ENCODE data around the gene EPO.
"Not testable (repeated sequence)": the region's sequence is repeated elsewhere in the genome, so short reads cannot be mapped to it uniquely, and the experiment has no call there.

Gene EPO

DNA sequence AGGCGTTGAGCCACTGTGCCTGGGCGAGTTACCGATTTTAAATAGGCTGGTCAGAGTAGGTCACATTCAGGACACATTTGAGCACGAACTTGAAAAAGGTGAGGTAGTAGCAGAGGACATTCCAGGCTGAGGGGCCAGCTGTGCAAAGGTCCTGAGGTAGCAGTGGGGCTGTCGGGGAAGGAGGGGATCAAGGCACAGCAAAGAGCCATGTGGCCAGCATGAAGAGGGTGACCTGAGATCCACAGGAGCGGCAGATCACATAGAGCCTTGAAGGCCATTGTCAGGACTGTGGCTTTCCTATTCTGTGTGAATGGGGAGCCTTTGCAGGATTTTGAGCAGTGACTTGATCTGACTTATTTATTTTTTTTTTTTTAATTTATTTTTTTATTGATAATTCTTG, 19.7 kb downstream of the EPO start:
- no peak for DNase-seq (ENCODE audit: low spot score)

DNA sequence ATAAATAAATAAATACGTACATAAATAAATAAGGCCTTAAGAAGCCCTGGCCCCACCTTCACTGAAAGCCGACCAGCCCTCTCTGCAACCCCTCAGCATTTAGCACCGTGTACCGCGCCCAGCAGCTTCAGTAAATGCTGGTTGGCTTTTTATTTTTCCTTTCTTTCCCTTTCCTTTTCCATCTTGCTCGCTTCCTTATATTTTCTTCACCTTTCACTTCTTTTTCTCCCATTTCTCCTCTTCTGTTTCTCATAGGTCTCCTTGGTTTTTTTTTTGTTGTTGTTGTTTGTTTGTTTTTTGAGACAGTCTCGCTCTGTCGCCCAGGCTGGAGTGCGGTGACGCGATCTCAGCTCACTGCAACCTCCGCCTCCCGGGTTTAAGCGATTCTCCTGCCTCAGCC, 24.3 kb downstream of the EPO start:
- DNase-seq (ENCODE audit: low spot score), result no peak

DNA sequence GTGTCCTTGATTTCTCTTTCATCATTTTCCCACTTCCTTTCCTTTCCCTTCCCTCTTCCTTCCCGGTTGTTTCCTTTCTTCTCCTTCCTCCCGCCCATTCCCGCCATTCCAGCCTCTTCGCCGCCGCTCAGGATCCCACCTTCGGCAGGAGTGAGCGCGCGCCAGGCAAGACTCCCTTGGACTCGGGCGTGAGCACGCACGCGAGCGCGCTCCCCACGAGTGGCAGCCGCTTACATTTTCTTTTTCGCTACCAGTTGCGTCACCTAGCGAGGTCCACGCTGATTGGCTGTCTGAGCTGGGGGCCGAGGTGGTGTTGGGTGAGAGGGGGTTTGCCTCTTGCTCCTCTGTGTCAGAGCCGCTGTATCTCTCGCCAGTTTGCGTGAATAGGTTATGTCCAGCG, 24.9 kb downstream of the EPO start:
- no peak for DNase-seq (ENCODE audit: low spot score)

DNA sequence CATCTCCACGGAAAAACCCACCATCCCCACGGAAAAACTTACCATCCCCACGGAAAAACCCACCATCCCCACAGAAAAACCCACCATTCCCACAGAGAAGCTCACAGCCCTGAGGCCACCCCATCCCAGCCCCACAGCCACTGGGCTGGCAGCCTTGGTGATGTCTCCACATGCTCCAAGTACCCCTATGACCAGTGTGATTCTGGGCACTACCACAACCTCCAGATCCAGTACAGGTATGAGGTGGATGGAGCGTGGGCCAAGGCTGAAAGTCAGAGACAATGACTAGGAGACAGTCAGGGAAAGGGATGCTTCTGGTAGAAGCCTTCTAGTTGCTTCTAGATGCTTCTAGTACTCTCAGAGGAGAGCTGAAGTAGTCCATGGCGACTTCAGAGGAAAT, 32.7 kb downstream of the EPO start:
- DNase-seq (ENCODE audit: low spot score), result no peak

GRCh38 chr7:100753750-100754149, 33.5 kb downstream of the EPO start:
- no peak for DNase-seq (ENCODE audit: low spot score)

- no peak for DNase-seq (ENCODE audit: low spot score)
Measured at GRCh38 chr7:100759357-100760171, 39.3 kb downstream of the EPO start.

- DNase-seq (ENCODE audit: low spot score), result not testable (repeated sequence)
Measured at GRCh38 chr7:100762841-100763240, 42.6 kb downstream of the EPO start.

GRCh38 chr7:100763556-100764140, 43.4 kb downstream of the EPO start:
- DNase-seq (ENCODE audit: low spot score), result no peak

DNA sequence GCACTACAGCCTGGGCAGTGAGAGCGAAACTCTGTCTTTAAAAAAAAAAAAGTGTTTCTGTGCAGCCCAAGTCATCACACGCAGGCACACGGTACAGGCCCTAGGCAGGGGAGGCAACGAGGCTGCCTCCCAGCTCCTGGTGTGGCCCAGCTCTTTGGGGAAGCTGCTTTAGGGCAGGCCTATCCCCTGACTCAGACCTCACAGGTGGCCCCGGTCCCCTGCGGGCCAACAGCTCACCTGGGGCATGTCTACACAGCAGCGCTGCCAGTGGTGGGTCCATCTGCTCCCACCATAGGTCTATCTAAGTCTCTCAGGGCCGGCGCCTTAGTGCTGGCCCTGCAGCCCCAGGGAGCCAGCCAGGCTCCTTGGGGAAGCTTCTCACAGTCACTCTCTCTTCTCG, 44.6 kb downstream of the EPO start:
- no peak for DNase-seq (ENCODE audit: low spot score)

- DNase-seq (ENCODE audit: low spot score), result no peak
Measured at GRCh38 chr7:100765250-100765649, 45.0 kb downstream of the EPO start.

DNA sequence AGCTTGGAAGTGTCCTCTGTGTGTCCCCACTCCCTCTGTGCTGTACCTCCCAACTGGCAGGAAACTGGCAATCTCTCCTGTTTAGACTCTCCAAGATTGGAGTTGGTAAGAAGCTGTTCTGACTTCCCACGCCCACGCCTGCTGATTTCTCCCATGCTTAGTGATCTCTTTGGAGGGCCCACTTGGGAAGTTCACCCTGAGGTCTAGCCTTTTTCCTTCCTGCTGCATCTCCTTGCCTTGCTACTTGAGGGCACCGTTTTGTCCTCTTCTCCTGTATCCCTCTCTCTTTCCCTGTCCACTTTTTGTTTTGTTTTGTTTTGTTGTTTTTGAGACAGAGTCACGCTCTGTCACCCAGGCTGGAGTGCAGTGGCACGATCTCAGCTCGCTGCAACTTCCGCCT, 48.5 kb downstream of the EPO start:
- no peak for DNase-seq (ENCODE audit: low spot score)
